ENCODE data around the gene CAPN9.
"Not testable (repeated sequence)": the region's sequence is repeated elsewhere in the genome, so short reads cannot be mapped to it uniquely, and the experiment has no call there.

Gene CAPN9

DNA sequence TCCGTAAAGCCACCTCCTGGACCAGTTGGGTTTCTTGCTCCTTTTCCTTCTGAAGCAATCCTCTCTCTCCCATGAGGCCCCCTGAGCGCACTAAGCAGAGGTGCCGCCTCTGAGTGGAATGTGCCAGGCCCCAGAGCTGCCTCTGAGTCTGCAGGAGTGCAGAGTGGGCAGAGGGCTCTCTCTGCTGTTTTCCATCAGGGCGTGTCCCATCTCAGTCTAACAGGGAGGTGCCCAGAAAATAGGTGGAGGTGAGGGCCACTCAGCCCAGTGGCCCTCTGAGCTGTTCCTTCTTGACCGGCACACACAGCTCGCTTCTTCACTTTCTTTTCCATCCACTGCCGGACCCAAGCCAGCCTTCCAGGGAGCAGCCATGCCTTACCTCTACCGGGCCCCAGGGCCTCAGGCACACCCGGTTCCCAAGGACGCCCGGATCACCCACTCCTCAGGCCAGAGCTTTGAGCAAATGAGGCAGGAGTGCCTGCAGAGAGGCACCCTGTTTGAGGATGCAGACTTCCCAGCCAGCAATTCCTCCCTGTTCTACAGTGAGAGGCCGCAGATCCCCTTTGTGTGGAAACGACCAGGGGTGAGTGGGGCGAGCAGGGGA is at the start of gene CAPN9:
Gene CAPN9 (plus strand): TSS at position 262 of the 604 bp plus-strand sequence. CDS start 109 bp downstream, at position 371.
- DNase-seq, result no peak

DNA sequence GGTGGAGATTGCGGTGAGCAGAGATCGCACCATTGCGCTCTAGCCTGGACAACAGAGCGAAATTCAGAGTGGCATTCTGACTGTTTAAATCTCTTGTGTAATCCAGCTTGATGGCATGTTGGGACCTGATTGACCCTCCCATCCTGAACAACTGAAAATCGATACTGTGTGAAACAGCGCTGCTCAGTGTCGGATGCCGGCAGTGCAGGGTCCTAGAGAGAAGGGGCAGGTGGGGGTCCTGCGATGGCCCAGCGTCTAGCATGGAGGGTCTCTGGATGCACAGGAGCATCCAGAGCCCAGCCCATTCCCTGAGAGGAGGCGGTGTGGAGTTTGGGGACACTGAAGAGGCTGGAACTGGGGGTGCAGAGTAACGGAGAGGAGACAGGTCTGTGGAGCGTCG is 49.1 kb upstream of the CAPN9 start:
- no peak for DNase-seq

GRCh38 chr1:230698964-230699363 is 48.2 kb upstream of the CAPN9 start:
- not testable (repeated sequence) for DNase-seq

- no peak for DNase-seq
Observed at GRCh38 chr1:230699716-230700115, 47.5 kb upstream of the CAPN9 start.

DNA sequence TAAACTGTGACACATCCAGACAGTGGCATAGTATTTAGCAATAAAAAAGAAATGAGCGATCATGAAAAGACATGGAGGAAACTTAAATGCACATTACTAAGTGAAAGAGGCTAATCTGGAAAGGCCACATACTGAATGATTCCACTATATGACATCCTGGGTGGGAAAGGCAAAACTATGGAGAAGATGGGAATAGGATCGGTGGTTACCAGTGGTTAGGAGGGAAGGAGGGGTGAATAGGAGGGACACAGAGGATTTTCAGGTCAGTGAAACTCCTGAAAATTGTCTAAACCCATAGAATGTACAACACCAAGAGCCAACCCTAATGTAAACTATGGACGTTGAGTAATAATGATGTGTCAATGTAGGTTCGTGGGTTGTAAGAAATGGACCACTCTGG is 47.1 kb upstream of the CAPN9 start:
- DNase-seq, result no peak

GRCh38 chr1:230701434-230701833 is 45.8 kb upstream of the CAPN9 start:
- DNase-seq, result no peak

DNA sequence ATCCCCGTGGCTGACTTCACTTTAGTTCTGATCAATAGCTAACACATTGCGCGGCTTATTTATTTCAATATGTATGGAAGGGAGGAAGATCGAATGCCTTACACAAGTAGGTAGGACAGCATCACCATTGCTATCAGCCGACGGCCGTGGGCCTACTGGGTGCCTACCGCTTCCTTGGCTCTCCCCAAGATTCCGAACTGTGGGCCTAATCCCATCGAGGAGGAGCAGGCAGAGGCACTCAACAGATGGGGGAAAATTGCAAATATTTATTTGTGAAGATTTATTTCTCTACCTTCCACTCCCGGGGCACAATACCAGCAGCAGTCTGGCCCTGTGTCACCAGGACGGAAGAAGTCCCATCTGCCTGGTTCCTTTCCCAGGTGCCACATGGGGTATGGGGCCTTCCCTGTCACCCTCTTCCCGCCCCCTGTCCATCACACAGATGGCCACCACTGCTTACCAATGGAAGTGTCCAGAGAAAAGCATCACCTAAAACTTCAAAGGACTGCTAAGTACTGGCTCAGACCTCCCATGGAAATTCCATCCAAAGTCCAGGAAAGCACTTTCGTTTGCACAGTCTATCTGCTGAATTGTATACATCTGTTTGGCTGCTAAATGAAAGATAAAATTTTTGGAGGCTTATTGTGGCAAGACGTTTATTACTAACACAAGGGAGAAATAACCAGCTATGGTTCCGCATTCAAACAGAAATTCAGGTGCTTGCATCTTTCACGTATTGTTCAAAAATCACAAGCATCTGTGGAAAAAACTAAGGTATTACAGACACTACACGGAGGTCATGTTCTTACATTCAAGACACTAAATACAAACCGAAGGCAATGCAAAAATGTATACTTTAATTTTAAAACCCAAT is 45.1 kb upstream of the CAPN9 start:
- DNase-seq, result no peak

GRCh38 chr1:230702934-230703678 is 44.1 kb upstream of the CAPN9 start:
- no peak for DNase-seq

DNA sequence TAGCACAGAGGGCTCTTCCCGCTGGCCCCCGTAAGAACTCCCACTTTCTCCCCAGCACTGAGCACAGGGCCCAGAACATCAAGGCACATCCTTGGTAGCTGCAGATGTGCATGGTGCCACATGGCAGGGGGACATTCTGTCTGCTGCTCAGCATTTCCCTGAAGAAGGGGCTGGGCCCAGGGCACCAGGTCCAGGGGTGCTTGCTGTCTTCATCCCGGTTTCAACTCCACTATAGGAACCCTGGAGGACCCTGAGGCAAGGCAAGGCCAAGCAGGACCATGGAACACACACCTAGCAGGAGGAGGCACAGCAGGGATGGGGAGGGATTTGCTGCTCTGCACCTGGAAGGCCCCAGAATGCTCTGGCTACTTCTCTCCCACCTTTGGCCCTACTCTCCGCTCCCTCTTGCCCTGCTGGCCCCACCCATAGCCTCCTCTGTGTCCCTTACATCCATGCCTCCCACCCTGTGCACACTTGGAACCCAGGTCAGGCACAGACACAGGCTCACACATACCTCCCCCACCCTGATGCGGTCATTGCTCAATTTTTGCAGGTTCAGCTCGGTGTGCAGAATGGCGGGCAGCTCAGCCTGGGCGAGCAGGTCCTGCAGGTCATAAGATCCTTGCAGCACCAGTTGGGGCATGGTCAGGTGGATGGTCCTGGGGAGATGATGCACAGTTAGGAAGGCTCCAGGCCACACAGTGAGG is 43.4 kb upstream of the CAPN9 start:
- DNase-seq, result no peak

DNA sequence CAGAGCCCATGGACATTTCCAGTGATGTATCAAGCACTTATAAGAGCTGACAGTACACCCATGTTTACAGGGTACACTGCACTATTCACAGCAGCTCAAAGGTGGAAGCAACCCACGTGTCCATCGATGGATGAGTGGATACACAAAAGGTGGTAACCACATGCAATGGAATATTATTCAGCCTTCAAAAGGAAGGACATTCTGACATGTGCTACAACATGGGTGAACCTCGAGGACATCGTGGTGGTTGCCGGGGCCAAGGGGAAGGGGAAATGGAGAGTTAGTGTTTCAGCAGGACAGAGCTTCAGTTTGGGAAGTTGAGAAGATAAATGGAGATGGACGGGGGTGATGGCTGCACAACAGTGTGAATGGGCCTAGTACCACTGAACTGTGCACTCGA is 42.4 kb upstream of the CAPN9 start:
- DNase-seq, result no peak

DNA sequence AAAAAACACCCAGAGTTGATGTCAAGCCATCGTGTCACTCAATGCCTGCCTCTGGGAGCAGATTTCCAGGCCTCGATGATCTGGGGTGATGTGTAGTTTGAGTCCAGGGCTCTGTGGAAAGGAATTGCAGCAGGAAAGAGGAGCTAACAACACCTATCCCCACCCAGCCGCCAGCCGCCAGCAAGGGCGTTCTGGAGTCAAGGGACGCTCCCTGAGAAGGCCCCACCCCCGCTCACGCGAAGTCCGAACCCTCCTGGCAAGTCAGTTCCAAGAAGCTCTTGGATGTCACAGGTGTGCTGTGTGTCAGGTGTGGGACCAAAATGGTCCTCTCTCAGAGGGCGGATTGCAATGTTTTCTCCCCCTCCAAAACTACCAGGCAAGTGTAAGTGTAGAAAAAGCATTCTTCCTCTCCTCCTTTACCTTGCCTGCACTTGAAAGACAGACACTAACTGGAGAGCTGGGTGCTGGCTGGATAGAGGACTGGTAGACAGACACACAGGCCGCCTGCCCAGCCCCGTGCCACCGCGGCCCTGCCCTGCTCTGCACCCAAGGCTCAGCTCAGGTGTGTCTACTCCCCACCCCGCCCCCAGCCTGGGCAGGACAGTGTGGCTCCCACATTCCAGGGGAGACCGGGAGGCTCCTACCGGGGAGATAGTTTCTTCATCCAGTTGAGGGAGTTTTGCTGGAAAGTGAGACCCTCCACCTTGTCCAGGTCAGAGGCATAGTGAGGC is 41.7 kb upstream of the CAPN9 start:
- no peak for DNase-seq

- DNase-seq, result no peak
Observed at GRCh38 chr1:230706020-230706699, 41.0 kb upstream of the CAPN9 start.

DNA sequence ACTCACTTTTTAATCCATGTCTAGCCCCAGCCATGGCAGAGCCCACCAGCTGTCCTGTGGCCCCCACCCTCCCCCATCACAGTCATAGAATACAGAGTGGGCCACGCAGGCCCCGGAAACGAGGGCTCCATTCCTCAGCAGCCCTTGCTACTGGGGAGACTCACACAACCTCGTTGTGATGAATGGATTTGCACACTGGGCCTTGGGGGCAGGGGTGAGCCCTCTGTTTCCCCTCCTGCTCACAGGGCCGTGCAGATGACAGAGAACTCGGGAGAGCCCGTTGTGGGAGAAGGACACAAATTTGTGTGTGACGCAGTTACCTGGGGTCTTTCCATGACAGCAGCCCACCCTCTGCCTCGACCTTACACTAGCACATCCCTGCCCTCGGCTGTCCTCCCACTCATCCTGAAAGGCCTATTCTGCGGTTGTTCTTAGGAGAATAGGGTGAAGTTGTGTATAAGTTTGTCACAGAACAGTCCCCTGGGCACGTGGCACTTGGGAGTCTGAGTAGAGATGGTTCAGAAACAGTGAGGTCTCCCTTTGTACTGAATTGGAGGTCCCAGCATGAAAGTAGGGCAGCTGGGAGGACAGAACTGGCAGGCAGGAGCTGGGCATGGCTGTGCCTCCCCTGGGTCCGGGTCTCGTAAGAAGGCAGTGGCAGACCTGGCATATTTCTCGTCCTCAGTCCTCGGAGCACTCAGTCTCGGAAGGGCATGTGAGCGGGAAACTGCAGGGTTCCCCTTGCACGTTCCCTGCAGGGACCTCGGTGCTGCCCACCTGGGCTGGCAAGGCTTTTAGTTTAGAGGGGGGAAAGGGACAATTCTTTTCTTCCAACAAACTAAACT is 40.1 kb upstream of the CAPN9 start:
- no peak for DNase-seq

DNA sequence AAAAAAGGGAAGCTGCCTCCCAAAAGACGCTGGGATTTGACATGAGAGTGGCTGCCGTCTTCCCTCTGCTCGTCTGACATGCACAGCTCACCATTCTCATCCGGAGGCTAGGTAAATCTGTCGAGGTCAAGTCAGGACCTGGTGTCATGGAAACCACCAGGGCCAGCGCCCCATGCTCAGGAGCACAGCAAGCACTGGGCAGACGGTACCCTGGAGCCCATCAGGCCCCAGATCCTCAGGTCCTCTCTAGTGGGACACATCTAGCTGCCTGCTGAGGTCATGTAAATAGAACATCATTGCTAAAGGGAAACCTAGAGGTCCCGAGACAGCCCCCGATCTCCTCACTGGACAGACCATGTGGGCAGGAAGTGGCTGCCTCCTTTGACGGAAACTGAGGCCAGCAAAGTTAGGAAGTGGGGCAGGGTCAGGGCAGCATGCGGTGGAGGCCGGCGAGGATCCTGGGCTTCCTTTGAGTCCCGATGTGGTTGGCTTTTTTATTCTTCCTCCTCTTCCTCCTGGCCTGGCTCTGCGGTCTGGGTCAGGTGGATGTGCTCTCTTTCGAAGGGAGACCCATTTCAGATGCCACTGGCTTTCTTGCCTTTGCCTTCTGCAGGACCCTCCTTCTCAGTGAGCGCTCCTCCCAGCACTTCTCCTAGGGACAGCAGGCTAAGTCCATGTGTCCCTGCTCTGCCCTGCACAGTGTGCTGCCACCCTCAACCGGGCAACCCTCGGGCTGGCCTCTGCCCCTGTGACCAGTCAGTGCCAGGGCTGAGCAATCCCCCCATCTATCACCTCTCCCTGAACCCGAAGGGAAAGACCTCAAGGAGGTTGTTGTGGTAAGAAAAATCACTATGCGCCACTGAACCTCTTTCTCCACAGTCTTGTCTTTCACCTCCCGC is 39.2 kb upstream of the CAPN9 start:
- DNase-seq, result no peak

- DNase-seq, result no peak
Observed at GRCh38 chr1:230708631-230709580, 38.3 kb upstream of the CAPN9 start.

GRCh38 chr1:230709619-230710542 is 37.3 kb upstream of the CAPN9 start:
- DNase-seq, result no peak

- DNase-seq, result no peak
Observed at GRCh38 chr1:230710543-230710904, 36.7 kb upstream of the CAPN9 start.

All from CD4-positive, alpha-beta T cell treated with Interleukin-12 subunit alpha and Interleukin-12 subunit beta, for 1 hour (primary cell).